IPS-NIHi7 (cell line): ENCODE results near the gene TCN2.
"Not testable (repeated sequence)": the region's sequence is repeated elsewhere in the genome, so short reads cannot be mapped to it uniquely, and the experiment has no call there.

Experiments used
- DNase-seq: peaks from one replicate; pipeline ENCODE4 v3.0.0; 2012; ENCODE audit warnings: mixed read lengths; ENCODE audit errors: extremely low spot score

TCN2 gene

DNA sequence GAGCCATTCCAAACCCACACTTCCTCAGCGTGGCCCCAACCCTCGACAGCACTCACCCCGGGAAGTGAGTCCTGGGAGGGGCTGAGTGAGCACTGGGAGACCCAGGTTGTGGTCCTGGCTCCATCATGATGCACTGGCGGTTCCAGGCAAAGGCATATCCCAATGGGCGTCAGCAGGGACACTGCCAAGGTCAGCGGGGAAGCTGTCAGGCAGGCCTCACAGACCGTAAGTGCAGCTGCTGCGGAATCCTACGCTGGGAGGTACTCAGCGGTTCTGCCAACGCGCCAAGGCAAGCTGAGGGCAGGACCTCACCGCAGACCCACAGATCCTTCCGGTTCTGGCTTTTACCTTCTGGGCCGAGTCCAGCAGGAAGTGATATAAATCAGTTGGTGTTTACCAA lies 31.1 kb upstream of the TCN2 start:
- no peak for DNase-seq

DNA sequence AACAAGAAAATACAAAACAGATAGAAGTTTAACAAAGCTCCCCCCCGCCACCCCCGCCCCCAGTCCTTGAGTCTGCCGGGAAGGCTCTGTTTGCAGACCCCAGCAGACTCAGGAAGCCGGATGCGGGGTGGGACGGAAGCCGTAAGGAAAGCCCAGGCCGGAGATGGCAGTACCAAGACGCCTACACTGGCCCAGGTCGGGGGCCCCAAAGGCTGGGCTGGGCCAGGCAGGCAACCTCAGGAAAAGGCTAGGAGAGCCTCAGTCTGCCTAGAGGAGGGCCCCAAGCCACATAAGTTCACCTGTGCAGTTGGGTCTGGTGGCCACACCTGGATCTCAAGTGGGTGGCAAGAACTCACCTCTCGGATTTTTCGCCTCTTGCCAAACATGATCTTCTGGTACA lies 28.5 kb upstream of the TCN2 start:
- no peak for DNase-seq

DNA sequence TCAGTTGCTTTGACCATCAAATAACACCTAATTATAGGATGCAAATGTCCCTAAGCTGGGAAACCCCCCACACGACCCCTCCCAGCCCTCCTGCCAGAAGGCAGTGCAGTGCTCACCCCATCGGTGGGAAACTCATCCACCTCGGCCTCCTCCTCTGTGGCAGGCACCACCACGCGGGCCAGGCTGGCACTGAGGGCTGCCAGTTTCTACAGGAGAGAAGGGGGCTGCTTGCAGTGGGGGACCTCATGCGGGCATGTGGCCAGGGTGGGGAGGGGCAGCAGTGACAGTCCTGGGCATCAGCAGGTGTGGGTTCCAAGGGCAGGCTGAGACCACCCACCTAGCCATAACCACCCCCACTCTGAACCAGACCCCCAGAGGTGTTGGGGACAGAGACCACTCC lies 26.1 kb upstream of the TCN2 start:
- DNase-seq = no peak

DNA sequence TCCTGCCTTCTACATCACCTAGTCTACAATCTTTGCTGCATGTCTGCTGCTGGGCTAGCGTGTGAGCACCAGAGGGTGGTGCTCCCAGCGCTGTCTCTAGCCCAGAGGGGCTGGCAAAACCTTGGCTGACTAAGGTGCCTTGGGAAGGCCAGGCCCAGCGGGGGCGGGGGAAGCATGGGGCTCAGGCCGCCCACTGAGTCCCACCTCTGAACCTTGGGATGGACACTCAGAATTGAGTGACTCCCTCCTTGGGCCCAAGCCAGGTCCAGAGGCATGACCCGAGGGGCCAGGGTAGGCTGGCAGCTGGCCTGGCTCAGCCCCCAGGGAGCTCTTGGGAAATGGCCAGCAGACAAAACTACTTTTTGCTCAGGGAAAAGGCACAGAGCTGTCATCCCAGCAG lies 24.9 kb upstream of the TCN2 start:
- DNase-seq = no peak

DNA sequence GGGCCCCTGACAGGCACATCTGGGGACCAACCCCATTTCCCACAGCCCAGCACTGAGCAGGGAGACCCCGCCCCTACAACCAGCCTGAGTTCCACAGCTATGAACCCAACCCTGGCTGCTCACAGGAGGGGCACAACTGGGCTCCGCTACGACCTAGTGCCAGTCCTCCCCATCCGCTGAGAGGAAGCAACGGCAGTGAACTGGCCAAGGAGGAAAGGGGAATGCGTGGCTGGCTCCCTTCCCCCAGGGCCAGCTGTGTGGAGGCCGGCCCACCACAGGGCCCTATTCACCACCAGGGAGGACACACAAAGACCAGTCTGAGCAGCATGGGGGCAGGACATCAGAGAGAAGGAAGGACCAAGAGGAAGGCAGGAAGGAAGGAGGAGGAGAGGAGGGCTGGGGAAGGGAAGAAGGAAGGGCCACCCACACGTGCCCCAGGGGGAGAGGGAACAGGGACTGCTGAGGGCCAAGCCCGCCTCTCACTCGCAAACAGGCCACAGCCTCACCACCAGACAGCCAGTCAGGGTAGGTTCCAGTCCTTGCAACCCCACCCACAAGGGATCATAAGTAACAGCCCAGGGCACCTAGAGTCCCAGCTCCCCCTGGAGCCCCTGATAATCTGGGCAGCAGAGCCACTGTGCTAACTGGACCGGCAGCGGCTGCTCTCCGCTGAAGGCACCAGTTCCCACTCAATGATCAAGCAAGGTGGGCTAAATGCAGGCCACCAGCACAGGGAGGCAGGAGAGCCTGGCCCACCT lies 24.0 kb upstream of the TCN2 start:
- no peak for DNase-seq

DNA sequence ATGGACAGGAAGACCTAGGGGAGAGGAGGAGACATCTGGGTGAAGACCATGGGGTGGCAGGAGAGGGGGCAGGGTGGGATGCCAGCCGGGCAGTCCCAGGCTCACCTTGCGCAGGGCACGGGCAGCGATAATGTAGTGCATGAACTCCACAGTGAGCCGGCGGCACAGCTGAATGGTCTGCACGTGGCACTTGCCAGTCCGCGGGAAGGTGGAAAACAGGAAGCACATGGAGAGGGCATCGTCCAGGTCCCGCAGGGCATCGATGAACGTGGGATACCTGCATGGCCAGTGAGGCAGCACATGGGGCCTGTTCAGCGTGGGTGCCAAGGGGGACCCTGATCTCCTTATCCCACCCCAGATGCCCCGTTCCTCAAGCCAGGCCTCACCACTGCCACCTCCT lies 22.5 kb upstream of the TCN2 start:
- DNase-seq = no peak

DNA sequence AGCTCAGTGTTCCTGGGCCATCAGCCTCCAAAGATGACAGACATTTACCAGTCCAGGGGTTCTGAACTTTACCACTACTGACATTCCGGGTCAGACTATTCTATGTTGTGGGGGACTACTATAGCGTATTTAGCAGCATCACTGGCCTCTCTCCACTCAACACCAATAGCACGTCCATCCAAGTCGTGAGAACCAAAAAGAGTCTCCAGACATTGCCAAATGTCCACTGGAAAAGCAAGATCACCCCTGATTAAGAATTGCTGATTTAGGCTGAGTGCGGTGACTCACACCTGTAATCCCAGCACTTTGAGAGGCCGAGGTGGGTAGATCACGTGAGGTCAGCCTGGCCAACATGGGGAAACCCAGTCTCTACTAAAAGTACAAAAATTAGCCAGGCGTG lies 20.6 kb upstream of the TCN2 start:
- no peak for DNase-seq

DNA sequence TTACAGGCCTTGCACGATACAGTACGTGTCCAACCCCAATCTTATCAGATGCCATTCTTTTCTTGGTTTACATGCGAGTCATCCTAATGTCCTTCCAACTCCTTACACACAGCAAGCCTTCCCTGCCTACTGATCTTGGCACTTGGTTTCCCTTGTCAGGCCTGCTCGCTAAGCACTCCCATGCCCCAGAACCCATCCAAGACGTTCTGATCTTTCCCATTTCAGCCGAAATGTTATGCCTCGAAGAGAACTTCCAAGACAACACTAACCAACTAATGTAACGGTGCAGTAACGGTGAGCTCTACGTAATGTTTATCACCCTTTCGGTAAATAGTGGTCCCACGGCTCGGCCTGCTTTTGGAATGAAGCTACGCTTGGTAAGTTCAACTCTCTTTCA lies 15.8 kb upstream of the TCN2 start:
- no peak for DNase-seq

DNA sequence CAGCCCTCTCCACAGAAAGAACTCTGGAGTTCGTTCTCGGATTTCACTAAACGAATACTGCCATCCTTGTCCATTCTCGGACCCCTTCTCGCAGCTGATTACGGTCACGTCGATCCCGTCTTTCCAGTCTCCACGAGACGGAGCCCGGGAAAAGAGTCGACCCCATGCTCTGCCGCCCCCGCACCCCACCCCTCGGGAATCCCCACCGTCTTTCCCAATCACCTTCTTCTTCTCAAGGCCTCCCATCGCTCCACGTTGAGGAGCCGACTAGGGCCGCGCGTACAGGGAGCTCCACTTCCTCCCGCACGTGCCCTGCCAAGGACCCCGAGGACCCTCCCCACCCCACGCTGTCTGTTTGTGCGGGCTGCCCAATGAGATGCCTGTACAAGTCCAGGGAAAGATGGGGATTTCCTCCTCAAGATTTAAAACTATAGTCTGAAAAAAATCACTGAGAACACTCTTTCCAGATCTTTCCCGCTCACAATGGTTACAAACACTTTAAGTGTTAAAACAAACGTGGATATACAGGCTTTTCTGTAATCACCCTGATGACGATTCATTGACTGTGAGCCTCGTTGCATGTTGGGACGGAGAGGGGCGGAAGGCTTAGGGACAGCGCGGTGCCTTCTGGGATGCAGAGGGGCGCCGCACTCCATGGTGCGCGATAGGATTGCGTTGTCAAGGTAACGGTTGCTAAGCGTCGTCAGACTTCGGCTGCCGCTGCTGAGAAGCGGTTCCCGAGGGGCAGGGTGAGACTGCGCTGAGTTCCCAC lies 15.2 kb upstream of the TCN2 start, which contains the start of gene PES1:
Gene PES1, minus strand, starts transcription at position 323 of the 772 bp plus-strand sequence. Its CDS starts 77 bp downstream, at position 246.
- peak; percentile 97 for DNase-seq

DNA sequence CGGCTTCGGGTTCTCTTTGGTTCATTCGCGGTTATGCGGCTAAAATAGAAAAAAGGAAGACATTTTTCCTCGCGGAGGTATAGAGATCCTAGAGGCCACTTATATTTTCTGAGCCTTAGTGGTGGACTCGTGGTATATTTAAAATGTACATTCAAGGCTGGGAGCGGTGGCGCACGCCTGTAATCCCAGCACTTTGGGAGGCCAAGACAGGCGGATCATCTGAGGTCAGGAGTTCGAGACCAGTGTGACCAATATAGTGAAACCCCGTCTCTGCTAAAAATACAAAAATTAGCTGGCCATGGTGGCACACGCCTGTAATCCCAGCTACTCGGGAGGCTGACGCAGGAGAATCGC lies 14.6 kb upstream of the TCN2 start:
- not testable (repeated sequence) for DNase-seq

DNA sequence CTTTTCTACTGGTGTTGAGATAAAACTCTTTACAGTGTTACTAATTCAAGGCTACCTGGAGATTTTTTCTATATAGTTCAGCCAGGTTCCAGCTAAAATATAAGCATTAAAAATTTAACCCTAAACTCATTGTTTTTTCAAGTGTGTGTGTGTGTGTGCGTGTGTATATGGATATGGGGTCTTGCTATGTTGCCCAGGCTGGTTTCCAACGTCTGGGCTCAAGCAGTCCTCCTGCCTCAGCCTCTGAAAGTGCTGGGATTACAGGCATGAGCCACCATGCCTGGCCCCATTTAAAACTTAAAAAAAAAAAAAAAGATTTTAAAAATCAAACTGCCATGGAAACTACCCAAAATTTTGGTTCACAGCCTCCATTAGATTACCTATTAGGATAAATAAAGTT lies 10.8 kb upstream of the TCN2 start:
- DNase-seq = no peak

DNA sequence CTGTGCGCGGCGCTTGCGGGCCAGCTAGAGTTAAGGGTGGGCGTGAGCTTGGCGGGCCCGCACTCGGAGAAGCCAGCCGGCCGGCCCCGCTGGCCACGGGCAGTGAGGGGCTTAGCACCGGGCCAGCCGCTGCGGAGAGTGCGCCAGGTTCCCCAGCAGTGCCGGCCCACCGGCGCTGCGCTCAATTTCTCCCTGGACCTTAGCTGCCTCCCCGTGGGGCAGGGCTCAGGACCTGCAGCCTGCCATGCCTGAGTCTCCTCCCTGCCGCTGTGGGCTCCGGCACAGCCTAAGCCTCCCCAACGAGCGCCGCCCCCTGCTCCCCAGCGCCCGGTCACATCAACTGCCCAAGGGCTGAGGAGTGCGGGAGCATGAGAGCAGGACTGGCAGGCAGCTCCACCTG lies 10.1 kb upstream of the TCN2 start:
- DNase-seq = no peak

DNA sequence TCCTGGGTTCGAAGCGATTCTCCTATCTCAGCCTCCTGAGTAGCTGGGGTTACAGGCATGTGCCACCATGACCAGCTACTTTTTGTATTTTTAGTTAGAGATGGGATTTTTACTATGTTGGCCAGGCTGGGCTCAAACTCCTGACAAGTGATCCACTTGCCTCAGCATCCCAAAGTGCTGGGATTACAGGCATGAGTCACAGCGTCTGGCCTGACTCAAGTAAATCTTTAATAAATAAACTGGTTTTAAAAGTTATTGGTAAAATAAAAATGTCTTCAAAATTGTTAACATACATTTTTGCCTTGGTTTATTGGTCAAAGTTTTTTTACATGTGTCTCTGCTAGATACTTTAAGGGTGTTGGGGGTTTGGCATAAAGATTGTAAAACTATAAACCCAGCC lies 8.0 kb upstream of the TCN2 start:
- no peak for DNase-seq

DNA sequence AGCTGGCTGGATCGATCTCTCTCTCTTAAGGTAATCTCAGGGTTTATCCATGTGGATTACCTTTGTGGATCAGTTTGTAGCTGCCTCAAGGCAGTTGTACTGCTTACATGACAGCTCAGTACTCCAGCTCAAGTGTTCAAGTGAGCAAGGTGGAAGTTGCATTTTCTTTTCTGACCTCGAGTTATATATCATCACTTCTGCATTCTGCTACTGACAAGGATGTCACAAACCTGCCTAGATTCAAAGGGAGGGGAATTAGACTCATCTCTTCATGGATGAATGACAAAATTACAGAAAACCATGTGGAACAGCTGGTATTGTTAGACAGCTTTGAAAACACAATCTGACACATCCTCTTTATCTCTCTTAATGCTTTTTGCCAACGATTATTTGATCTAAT lies 6.1 kb upstream of the TCN2 start:
- DNase-seq = no peak

DNA sequence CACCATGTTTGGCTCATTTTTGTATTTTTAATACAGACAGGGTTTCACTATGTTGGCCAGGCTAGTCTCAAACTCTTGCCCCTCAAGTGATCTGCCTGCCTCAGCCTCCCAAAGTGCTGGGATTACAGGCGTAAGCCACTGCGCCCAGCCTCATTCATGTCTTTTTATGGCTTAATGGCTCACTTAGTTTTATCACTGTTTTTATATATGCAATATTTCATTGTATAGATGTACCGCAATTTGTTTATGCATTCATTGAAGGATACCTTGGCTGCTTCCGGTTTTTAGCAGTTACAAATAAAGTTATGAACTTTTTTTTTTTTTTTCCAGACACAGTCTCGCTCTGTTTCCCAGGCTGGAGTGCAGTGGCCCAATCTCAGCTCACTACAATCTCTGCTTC lies 5.5 kb upstream of the TCN2 start:
- DNase-seq = no peak

DNA sequence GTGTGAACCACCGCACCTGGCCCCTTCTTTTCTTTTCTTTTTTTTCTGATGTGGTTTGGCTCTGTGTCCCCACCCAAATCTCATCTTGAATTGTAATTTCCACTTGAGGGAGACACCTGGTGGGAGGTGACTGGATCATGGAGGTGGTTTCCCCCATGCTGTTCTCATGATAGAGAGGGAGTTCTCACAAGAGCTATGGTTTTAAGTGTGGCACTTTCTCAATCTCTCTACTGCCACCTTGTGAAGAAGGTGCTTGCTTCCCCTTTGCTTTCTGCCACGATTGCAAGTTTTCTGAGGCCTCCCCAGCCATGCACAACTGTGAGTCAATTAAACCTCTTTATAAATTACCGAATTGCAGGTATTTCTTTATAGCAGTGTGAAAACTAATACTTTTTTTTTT lies 4.9 kb upstream of the TCN2 start:
- DNase-seq = no peak

DNA sequence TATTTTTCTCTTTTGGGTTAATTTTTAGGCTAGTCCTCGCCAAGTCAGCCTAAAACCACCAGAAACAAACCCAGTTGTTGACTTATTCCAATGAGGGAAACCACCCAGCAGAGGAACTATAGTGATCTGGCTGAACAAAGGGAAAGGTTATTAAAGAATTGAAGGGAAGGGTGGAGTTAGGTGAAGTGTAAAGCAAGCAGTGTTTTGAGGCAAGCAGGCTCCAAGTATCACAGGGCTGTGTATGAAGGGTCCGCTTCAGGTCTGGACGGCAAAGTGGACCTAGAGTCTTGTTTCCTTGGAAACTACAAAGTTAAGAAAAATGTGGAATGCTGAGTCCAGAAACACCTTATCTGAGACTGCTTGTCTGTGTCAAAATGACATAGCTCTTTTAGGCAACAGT lies 3.2 kb upstream of the TCN2 start:
- DNase-seq = no peak

DNA sequence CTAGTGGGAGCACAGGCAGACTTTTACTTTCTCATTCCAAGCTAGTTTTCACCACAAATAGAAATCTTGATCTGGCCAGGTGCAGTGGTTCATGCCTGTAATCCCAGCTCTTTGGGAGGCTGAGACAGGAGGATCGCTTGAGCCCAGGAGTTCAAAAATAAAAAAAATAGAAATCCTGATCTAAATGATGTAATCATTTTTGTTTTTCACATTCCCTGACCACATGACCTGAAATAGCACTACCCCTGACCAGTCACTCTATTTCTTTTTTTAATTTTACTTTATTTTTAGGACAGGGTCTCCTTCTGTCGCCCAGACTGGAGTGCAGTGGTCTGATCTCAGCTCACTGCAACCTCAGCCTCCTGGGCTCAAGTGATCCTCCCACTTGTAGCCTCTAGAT lies 2.3 kb upstream of the TCN2 start:
- no peak for DNase-seq

DNA sequence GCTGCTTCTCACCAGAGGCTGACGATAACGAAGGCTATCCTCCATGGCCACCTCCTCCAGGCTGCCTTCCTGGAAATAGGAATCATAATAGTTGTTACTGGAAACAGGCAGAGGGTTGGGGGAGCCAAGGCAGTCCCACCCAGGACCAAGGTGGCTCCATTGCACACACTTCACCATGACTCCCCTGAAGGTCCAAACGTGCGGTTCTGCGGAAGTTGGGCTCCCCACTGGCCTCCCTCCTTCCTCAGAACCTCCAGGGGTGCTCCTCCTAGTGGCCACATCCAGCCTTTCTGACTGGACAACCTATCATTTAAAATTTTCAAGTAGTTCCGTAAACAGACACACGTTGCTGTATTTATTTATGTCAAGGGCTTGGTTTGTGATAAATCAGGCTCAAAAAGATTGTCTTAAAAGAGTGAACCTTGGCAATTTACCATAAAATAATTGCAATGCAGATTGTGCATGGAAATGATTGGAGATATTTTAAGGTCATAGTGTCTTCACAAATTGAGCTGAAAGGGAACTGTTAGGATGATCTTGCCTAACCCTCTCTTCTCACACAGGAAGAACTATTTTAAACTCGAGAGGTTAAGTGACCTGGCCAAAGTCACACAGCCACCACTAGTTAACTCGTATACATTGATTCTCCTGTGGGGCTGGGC lies 1.4 kb upstream of the TCN2 start:
- DNase-seq = peak; percentile 46

DNA sequence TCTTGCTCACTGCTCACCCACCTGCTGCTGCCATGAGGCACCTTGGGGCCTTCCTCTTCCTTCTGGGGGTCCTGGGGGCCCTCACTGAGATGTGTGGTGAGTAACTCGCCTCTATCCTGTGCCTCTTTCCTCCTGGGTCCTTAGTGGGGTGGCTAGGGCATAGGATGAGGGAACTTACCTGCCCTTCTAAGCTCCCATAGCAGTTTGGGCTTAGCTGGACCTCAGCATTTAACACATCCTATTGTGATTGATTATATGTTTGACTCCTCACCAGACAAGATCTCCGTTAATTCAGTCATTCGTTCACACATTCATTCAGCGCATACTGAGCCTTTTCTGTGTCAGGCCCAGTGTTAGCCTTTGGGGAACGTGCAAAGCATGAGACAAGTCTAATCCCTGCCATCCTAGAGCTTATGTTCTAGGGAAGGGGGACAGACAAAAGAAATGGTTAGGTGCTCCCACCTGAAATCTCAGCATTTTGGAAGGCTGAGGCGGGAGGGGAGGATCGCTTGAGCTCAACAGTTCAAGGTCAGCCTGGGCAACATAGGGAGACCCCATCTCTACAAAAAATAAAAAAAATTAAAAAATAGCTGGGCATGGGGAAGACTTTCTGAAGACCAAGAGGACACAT lies 441 bp downstream of the TCN2 start:
- no peak for DNase-seq

DNA sequence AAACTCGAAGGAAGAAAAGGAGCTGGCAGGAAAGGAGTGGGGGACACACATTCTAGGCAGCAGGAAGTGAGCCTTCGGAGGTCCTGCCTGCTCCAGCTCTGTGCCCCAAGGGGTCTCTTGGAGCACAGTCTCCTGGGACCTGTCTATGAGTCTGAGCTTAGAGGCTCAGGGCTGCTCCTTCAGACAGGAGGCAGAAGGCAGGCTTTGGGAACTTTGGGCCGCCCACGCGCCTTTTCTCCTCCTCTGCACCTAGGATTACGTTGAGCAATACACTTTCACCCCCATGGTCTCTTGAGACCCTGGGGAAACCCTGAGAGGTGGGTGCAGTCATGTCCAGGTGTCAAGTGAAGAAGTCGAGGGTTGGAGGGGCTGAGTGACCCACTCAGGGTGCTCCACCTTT lies 965 bp downstream of the TCN2 start:
- DNase-seq = no peak
